DMS79 treated with DMSO at 0.1 percent for 48 hours (cell line): ENCODE measurements around the gene SETBP1.

ENCODE experiments used
- DNase-seq: peaks from one replicate; lab custom pipeline; 2025; lab: John Stamatoyannopoulos, UW

The SETBP1 gene

GRCh38 chr18:44841752-44842587 is 161.3 kb downstream of the SETBP1 start:
- no peak for DNase-seq

GRCh38 chr18:44842588-44843412 is 162.1 kb downstream of the SETBP1 start:
- no peak for DNase-seq

- DNase-seq = no peak
Measured at GRCh38 chr18:44844486-44844885, 163.8 kb downstream of the SETBP1 start.

GRCh38 chr18:44846450-44846849 is 165.8 kb downstream of the SETBP1 start:
- DNase-seq = no peak

- peak; percentile 79 for DNase-seq
Measured at GRCh38 chr18:44848644-44849335, 168.1 kb downstream of the SETBP1 start.

- DNase-seq = peak; percentile 77
Measured at GRCh38 chr18:44849361-44849760, 168.7 kb downstream of the SETBP1 start.

GRCh38 chr18:44850001-44850400 is 169.3 kb downstream of the SETBP1 start:
- DNase-seq = no peak

- peak; percentile 65 for DNase-seq
Measured at GRCh38 chr18:44851856-44852621, 171.4 kb downstream of the SETBP1 start.

GRCh38 chr18:44852818-44853217 is 172.1 kb downstream of the SETBP1 start:
- DNase-seq = peak; percentile 84

- DNase-seq = no peak
Measured at GRCh38 chr18:44853430-44853829, 172.7 kb downstream of the SETBP1 start.

- no peak for DNase-seq
Measured at GRCh38 chr18:44855681-44856080, 175.0 kb downstream of the SETBP1 start.

GRCh38 chr18:44856157-44856556 is 175.5 kb downstream of the SETBP1 start:
- no peak for DNase-seq

- DNase-seq = no peak
Measured at GRCh38 chr18:44857081-44857480, 176.4 kb downstream of the SETBP1 start.

- no peak for DNase-seq
Measured at GRCh38 chr18:44857744-44858491, 177.2 kb downstream of the SETBP1 start.

GRCh38 chr18:44859263-44859662 is 178.6 kb downstream of the SETBP1 start:
- DNase-seq = no peak

- DNase-seq = no peak
Measured at GRCh38 chr18:44859751-44860439, 179.2 kb downstream of the SETBP1 start.

GRCh38 chr18:44862112-44862511 is 181.4 kb downstream of the SETBP1 start:
- no peak for DNase-seq

GRCh38 chr18:44866103-44866502 is 185.4 kb downstream of the SETBP1 start:
- DNase-seq = no peak

GRCh38 chr18:44869533-44869932 is 188.8 kb downstream of the SETBP1 start:
- DNase-seq = no peak
